GM23338 (cell line): ENCODE data around the gene ACADS.

ENCODE experiments used
- CREB1 ChIP-seq: fragments of 250-450 bp; sonication (Bioruptor Pico); IDR thresholded peaks from 2 replicates; pipeline ENCODE4 v1.5.0; 2020; ENCODE audit warnings: low read depth, mild to moderate bottlenecking, moderate library complexity
- EZH2 ChIP-seq: fragments of 200-600 bp; sonication (generic); IDR thresholded peaks from one replicate; pipeline ENCODE4 v1.8.0; 2017; ENCODE audit warnings: antibody characterized with exemption, mild to moderate bottlenecking, low read depth; ENCODE audit not compliant: unreplicated experiment
- EZH2phosphoT487 ChIP-seq: fragments of 200-600 bp; sonication (generic); IDR thresholded peaks from one replicate; pipeline ENCODE4 v1.8.1; 2018; ENCODE audit warnings: antibody characterized with exemption; ENCODE audit not compliant: unreplicated experiment
- NANOG ChIP-seq: IDR thresholded peaks from 2 replicates; pipeline ENCODE4 v1.6.1; 2016; ENCODE audit warnings: antibody characterized with exemption, borderline replicate concordance
- POLR2AphosphoS5 ChIP-seq: IDR thresholded peaks from 2 replicates; pipeline ENCODE4 v1.6.1; 2016; ENCODE audit warnings: antibody characterized with exemption, low read depth
- ZNF114 ChIP-seq: fragments of 250-450 bp; sonication (Bioruptor Pico); IDR thresholded peaks from 2 replicates; pipeline ENCODE4 v1.5.0; 2020; ENCODE audit warnings: mild to moderate bottlenecking, moderate library complexity
- TF ChIP-seq, protein P1 (sequence below), 2 experiments: fragments of 200-600 bp in 1 of 2; sonication (generic) in 1 of 2; conservative IDR thresholded peaks; 2 replicates each; pipeline versions ENCODE4 v1.5.1 to v1.6.1; 2016 to 2017; ENCODE audit warnings: antibody characterized with exemption in 2 of 2, low read depth in 2 of 2, mild to moderate bottlenecking in 2 of 2, moderate library complexity in 1 of 2
- TF ChIP-seq, protein P2 (sequence below): IDR thresholded peaks from one replicate; pipeline ENCODE4 v1.6.1; 2018; ENCODE audit warnings: antibody characterized with exemption; ENCODE audit not compliant: unreplicated experiment

DNA sequence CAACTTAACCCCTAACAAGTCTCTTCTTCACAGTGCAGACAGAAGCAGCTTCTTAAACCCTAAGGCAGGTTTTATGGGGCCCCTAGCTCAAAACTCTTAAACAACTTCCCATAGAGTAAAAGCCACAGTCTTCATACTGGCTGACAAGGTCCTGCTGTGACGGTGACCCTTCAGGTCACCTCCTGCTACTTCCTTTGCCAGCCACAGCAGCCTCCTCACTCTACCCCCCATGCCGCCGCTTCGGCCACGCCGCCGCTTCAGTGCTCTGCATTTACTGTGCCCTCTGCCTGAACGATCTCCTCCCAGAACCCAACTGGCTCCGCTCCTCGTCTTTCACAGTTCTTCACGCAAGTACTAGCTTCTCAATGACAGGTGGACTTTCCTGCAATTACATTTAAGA, 45.5 kb downstream of the ACADS start:
- TF ChIP-seq, protein P1, sequence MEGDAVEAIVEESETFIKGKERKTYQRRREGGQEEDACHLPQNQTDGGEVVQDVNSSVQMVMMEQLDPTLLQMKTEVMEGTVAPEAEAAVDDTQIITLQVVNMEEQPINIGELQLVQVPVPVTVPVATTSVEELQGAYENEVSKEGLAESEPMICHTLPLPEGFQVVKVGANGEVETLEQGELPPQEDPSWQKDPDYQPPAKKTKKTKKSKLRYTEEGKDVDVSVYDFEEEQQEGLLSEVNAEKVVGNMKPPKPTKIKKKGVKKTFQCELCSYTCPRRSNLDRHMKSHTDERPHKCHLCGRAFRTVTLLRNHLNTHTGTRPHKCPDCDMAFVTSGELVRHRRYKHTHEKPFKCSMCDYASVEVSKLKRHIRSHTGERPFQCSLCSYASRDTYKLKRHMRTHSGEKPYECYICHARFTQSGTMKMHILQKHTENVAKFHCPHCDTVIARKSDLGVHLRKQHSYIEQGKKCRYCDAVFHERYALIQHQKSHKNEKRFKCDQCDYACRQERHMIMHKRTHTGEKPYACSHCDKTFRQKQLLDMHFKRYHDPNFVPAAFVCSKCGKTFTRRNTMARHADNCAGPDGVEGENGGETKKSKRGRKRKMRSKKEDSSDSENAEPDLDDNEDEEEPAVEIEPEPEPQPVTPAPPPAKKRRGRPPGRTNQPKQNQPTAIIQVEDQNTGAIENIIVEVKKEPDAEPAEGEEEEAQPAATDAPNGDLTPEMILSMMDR (conservative IDR thresholded peaks at IDR 0.05; ENCODE audit: low read depth in 2 of 2), result no peak
- TF ChIP-seq, protein P2, sequence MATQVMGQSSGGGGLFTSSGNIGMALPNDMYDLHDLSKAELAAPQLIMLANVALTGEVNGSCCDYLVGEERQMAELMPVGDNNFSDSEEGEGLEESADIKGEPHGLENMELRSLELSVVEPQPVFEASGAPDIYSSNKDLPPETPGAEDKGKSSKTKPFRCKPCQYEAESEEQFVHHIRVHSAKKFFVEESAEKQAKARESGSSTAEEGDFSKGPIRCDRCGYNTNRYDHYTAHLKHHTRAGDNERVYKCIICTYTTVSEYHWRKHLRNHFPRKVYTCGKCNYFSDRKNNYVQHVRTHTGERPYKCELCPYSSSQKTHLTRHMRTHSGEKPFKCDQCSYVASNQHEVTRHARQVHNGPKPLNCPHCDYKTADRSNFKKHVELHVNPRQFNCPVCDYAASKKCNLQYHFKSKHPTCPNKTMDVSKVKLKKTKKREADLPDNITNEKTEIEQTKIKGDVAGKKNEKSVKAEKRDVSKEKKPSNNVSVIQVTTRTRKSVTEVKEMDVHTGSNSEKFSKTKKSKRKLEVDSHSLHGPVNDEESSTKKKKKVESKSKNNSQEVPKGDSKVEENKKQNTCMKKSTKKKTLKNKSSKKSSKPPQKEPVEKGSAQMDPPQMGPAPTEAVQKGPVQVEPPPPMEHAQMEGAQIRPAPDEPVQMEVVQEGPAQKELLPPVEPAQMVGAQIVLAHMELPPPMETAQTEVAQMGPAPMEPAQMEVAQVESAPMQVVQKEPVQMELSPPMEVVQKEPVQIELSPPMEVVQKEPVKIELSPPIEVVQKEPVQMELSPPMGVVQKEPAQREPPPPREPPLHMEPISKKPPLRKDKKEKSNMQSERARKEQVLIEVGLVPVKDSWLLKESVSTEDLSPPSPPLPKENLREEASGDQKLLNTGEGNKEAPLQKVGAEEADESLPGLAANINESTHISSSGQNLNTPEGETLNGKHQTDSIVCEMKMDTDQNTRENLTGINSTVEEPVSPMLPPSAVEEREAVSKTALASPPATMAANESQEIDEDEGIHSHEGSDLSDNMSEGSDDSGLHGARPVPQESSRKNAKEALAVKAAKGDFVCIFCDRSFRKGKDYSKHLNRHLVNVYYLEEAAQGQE, result no peak
- TF ChIP-seq EZH2 (no peak), POLR2AphosphoS5 (no peak), CREB1 (no peak), ZNF114 (CRISPR knock-in tag) (no peak), NANOG (no peak), EZH2phosphoT487 (no peak)
